BLaER1 treated with 17β-estradiol and CSF1 and Interleukin-3, amounts not matched to agents 10 nM and 100 nM (cell line): ENCODE measurements around the gene C1orf167.
"Not testable (repeated sequence)": the region's sequence is repeated elsewhere in the genome, so short reads cannot be mapped to it uniquely, and the experiment has no call there.

ENCODE experiments used
- H3K27ac ChIP-seq, 11 experiments: shearing (Covaris generic); formaldehyde crosslinking; 2 replicates each; pipeline ENCODE4 v1.8.1; 2022
- H3K27me3 ChIP-seq, 11 experiments: shearing (Covaris generic); formaldehyde crosslinking; 2 replicates each; pipeline ENCODE4 v1.8.1; 2022
- H3K36me3 ChIP-seq, 11 experiments: shearing (Covaris generic); formaldehyde crosslinking; 2 replicates each; pipeline ENCODE4 v1.8.1; 2022
- H3K4me1 ChIP-seq, 10 experiments: shearing (Covaris generic); formaldehyde crosslinking; 2 replicates each; pipeline ENCODE4 v1.8.1; 2022
- H3K4me2 ChIP-seq, 11 experiments: shearing (Covaris generic); formaldehyde crosslinking; 2 replicates each; pipeline ENCODE4 v1.8.1; 2022
- H3K4me3 ChIP-seq, 10 experiments: shearing (Covaris generic); formaldehyde crosslinking; 2 replicates each; pipeline ENCODE4 v1.8.1; 2022
- H3K9ac ChIP-seq, 11 experiments: shearing (Covaris generic); formaldehyde crosslinking; 2 replicates each; pipeline ENCODE4 v1.8.1; 2022
- H3K9me3 ChIP-seq, 11 experiments: shearing (Covaris generic); formaldehyde crosslinking; replicated peaks in 1 of 11; 2 replicates each; pipeline ENCODE4 v1.8.1; 2022
- H4K20me1 ChIP-seq, 11 experiments: shearing (Covaris generic); formaldehyde crosslinking; 2 replicates each; pipeline ENCODE4 v1.8.1; 2022
- Cebpa-rat ChIP-seq, 11 experiments: shearing (Covaris generic); IDR thresholded peaks; 2 replicates each; pipeline ENCODE4 v1.8.1; 2022

Gene C1orf167

DNA sequence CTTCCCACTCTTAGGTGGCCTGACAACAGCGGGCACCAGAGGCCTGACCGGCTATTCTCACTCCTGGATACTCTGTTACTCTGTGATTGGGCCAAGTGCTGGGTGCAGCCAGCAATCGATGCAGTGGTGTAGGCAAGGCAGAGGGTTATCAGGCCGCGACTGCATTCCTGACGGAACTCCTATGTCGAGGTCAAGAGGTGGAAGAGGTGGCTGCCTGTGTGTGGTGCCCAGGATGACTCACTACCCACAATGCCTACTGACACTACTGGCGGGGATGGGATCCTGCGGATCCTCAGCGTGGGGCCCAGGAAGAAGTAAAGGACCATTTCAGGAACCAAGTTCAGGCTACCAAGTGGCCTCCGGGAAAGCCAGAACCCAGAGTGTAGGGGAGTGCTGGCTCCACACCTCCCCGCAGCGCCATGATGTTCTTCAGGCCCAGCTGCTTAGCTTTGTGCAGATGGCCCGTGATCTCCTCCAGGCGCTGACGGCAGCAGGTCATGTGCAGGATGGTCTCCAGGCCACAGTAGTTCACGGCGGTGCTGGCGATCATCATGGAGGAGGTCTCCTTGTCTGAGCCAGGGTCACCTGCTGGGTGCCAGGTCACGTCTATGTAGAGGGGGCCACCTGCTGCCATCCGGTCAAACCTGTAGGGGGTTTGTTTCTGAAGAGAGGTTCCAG lies 38.9 kb downstream of the C1orf167 start:
- Histone ChIP-seq H3K9me3 (no peaks in the 10 kb centered on the region), H3K4me1 (peaks cover 40 to 65% (median 52%) of the 10 kb centered on the region in 10 experiments), H3K36me3 (peaks cover 28 to 64% (median 44%) of the 10 kb centered on the region in 11 experiments), H3K4me2 (peak overlapping the region in 6 of 11 experiments; percentile 96 to 99 (median 98); a peak in 11 of 22 replicates), H3K4me3 (0 out of 20 replicates have a peak overlapping the region, but pooled peaks of 1 of the 10 experiments have one; percentile 97), H4K20me1 (peaks cover 0 to 30% (median 9%) of the 10 kb centered on the region in 11 experiments; a peak in 10 of 22 replicates), H3K9ac (peak overlapping the region in 3 of 11 experiments; percentile 91 to 96 (median 93); a peak in 2 of 22 replicates), H3K27me3 (no peaks in the 10 kb centered on the region), H3K27ac (no peak overlapping the region; a peak in 1 of 22 replicates)
- no peak for TF ChIP-seq Cebpa-rat (IDR thresholded peaks at IDR 0.05)

DNA sequence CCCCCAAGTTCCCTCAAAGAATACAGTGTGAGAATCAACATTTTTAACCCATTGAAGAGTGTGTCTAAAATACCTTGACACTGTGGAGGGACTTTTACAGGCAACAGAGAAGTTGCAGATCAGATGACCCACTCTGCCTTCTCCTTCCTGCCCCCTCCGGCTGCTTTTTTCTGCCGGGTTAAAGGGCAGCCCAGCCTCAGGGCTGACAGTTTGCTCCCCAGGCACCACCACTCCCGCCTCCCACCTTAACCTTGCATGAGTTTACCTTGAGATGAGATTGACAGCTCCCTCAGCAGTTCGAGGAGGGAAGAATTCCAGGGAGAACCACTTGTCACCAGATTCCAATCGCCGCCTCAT lies 40.6 kb downstream of the C1orf167 start:
- H3K4me1 ChIP-seq = peaks cover 48 to 61% (median 55%) of the 10 kb centered on the region in 10 experiments
- peak overlapping the region; percentile 70 to 96 (median 92) for H3K9ac ChIP-seq
- peak overlapping the region; percentile 49 to 94 (median 66); a peak in 20 of 22 replicates for H3K27ac ChIP-seq
- H3K4me2 ChIP-seq = peak overlapping the region; percentile 94 to 99 (median 98)
- H3K9me3 ChIP-seq = no peaks in the 10 kb centered on the region
- H3K4me3 ChIP-seq = peak overlapping the region; percentile 48 to 97 (median 82)
- H3K36me3 ChIP-seq = peaks cover 24 to 55% (median 42%) of the 10 kb centered on the region in 11 experiments
- TF ChIP-seq Cebpa-rat (IDR thresholded peaks at IDR 0.05) = no peak
- H3K27me3 ChIP-seq = no peaks in the 10 kb centered on the region
- H4K20me1 ChIP-seq = peaks cover 0 to 30% (median 9%) of the 10 kb centered on the region in 11 experiments; a peak in 10 of 22 replicates

DNA sequence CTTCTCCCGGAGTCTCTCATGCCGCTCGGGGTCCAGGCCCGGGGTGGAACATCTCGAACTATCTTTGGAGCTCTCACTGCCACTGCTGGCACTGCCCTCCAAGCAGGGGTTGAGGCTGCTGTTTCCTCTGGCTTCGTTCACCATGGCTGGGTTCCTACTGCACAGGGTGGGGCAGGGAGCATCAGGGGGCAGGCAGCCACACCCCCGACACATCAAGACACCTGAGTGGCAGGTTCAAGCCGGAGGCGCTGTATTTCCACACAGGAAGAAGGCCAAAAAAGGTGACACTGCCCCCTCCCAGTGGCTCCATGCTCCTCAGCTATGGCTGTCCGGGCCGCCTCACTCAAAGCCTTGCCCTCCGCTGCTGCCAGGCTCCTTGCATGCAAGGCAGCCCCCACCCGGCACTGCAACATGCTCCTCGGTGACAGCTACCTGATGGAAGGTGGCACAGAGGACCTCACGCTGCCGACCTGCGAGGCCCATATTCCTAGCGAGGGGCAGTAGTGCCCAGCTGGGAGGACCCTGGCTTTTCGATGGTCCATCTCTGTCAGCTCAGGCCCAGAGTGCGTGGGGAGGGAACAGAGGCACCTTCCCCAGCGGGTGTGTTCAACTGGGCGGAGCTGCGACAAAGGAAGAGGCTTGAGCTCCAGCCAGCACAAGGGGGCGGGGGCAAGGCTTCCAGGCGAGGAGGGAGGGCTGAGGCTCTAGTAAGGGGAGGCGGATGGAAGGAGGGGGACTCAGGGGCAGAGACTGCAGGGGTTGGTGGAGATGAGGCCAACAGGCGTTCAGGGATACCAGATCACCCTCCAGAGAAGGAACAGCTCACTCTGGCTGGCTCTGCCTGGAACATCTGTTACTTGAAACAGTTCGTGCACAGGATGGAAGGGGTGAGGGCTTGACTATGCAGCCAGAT lies 41.2 kb downstream of the C1orf167 start:
- no peak for TF ChIP-seq Cebpa-rat (IDR thresholded peaks at IDR 0.05)
- Histone ChIP-seq H3K9me3 (no peaks in the 10 kb centered on the region), H3K9ac (peak overlapping the region; percentile 81 to 96 (median 92)), H3K27ac (peak overlapping the region; percentile 49 to 94 (median 88); a peak in 21 of 22 replicates), H4K20me1 (peaks cover 0 to 30% (median 9%) of the 10 kb centered on the region in 11 experiments; a peak in 10 of 22 replicates), H3K4me3 (peak overlapping the region; percentile 48 to 97 (median 82)), H3K4me1 (peaks cover 55 to 66% (median 61%) of the 10 kb centered on the region in 10 experiments), H3K27me3 (no peaks in the 10 kb centered on the region), H3K4me2 (peak overlapping the region; percentile 94 to 99 (median 98)), H3K36me3 (peaks cover 26 to 52% (median 41%) of the 10 kb centered on the region in 11 experiments)

DNA sequence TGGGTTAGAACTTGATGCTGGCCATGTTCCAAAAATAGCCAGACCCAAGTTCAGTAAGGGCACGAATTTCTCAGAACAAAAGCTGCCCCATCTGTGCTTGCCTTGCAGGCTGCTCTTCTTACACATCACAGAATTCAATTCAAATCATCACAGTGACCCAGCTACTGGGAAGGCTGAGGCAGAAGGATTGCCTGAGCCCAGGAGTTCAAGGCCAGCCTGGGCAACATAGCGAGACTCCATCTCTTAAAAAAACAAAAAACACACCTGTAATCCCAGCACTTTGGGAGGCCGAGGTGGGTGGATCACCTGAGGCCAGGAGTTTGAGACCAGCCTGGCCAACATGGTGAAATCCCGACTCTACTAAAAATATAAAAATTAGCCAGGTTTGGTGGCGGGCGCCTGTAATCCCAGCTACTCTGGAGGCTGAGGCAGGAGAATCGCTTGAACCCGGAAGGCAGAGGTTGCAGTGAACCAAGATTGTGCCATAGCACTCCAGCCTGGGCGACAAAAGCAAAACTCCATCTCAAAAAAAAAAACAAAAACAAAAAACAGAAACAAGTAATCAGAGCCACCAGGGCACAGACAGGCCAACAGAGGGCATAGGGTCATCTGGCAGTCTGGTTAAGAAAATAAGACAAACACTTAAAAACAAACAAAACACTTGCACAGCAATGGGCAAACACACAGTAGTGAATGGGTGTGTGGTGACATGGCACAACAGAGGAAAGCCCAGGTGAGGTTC lies 42.1 kb downstream of the C1orf167 start:
- Histone ChIP-seq H4K20me1 (peaks cover 0 to 30% (median 9%) of the 10 kb centered on the region in 11 experiments; a peak in 10 of 22 replicates), H3K4me2 (peak overlapping the region; percentile 94 to 99 (median 98)), H3K4me3 (peak overlapping the region; percentile 48 to 97 (median 82)), H3K9ac (peak overlapping the region; percentile 81 to 96 (median 92)), H3K36me3 (peaks cover 29 to 52% (median 38%) of the 10 kb centered on the region in 11 experiments), H3K4me1 (peaks cover 63 to 73% (median 68%) of the 10 kb centered on the region in 10 experiments), H3K27ac (peak overlapping the region in 10 of 11 experiments; percentile 12 to 94 (median 89); a peak in 19 of 22 replicates)
- H3K27me3 ChIP-seq, H3K9me3 ChIP-seq: not testable (repeated sequence)

DNA sequence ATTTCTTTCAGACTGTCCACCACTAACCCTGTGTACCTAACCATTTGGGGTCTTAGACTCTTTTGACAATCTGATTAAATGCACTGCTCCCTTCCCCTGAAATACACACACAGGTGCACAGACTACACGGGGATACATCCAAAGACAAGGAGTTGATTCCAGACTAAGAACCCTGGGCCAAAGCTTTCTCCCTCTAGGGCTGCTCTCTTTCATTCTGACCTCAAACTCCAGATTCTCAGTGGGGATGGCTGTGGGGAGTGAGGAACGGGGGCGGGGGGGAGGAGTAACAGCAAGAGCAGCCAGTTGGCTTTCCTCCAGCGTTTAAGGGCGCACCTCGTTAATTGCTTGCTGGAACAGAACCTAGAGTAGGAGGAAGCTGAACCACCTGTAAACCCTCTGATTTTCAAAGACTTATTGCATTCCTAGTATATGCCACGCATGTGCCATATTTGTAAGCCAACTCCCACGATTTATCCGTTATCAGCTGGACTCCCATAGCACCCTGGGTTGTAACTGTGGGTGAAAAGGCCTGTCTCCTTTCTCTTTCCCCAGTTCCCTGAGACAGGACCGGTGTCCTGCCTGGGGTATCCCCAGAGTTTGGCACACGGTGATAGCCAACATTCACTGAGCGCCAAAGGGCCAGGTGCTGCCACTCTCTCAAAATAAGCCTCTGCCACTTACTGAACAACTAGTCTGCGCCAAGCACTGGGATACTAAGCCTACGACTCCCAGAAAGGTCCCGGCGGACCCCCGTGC lies 42.9 kb downstream of the C1orf167 start:
- Histone ChIP-seq H3K4me1 (peaks cover 66 to 80% (median 75%) of the 10 kb centered on the region in 10 experiments), H4K20me1 (peaks cover 0 to 30% (median 9%) of the 10 kb centered on the region in 11 experiments; a peak in 10 of 22 replicates)

DNA sequence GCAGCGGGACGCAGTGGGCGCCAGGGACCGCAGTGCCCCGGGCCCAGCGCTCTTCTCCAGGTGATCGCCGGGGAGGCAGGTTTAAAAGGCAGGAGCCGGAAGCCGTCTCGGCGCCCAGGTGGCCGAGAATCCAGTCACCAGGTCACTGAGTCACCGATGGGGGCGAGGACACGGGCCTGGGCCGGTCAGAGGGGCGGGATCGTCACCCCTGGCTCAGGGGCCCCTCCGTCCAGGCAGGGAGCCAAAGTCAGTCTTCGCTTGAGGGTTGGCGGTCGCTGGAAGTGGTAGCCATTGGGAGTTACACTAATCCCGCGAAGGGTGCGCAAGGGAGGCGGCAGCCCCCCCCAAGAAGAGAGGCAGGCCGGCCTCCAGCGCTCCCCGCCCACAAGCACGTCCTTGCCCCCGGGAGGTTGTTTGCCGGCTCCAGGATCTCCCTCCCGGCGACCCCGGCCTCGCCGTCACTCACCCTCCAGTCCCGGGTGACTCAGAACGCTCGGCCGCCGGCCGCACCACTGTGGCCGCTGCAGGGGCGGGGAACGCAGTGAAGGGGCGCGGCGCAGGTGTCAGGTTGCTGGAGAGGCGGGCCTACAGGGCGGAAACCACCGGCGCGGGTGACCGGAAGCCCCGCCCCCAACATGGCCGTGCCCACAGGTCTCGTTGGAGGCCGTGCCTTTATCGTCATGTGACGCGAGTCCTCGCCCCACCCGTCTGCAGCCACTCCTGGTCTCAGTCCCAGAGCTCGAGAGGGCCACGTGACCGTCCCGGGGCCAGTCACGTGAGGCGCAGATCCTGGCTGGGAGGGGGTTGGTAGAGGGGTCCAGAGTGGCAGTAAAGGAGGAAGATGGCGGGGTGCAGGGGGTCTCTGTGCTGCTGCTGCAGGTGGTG lies 43.7 kb downstream of the C1orf167 start, which contains the start of the genes CLCN6 and MTHFR:
TSS of gene CLCN6 (plus strand) at position 770 of the 885 bp plus-strand sequence. CDS start at position 842, 72 bp downstream.
TSS of gene MTHFR (minus strand) at position 543 of the 885 bp plus-strand sequence. CDS start 2,848 bp downstream, outside the sequence.
- peak within 1 kb of the TSS; percentile 94 to 99 (median 98) for H3K4me2 ChIP-seq
- H3K4me1 ChIP-seq = peaks cover 66 to 81% (median 78%) of the 10 kb centered on the region in 10 experiments
- TF ChIP-seq Cebpa-rat (IDR thresholded peaks at IDR 0.05) = no peak
- peaks cover 25 to 52% (median 39%) of the 10 kb centered on the region in 11 experiments for H3K36me3 ChIP-seq
- no peaks in the 10 kb centered on the region for H3K9me3 ChIP-seq
- peak within 1 kb of the TSS; percentile 83 to 94 (median 91) for H3K27ac ChIP-seq
- no peaks in the 10 kb centered on the region for H3K27me3 ChIP-seq
- H3K9ac ChIP-seq = peak within 1 kb of the TSS; percentile 81 to 96 (median 92)
- peak within 1 kb of the TSS; percentile 78 to 97 (median 82) for H3K4me3 ChIP-seq
- H4K20me1 ChIP-seq = peaks cover 0 to 30% (median 7%) of the 10 kb centered on the region in 11 experiments; a peak in 10 of 22 replicates

More for the DNA sequence above, 42.9 kb downstream of the C1orf167 start:
- peak overlapping the region; percentile 78 to 97 (median 82) for H3K4me3 ChIP-seq
- H3K4me2 ChIP-seq = peak overlapping the region; percentile 94 to 99 (median 98)
- TF ChIP-seq Cebpa-rat (IDR thresholded peaks at IDR 0.05) = no peak
- H3K9me3 ChIP-seq = no peaks in the 10 kb centered on the region
- H3K27ac ChIP-seq = peak overlapping the region; percentile 83 to 94 (median 91)
- H3K9ac ChIP-seq = peak overlapping the region; percentile 81 to 96 (median 92)
- no peaks in the 10 kb centered on the region for H3K27me3 ChIP-seq
- H3K36me3 ChIP-seq = peaks cover 26 to 52% (median 39%) of the 10 kb centered on the region in 11 experiments
